ENCODE data around the gene KRT16. TPM values are rescaled to one million over a fixed set of nuclear protein-coding genes. Genes with fewer than 3 reads are reported as not detected.
"Not testable (repeated sequence)": the region's sequence is repeated elsewhere in the genome, so short reads cannot be mapped to it uniquely, and the experiment has no call there.

Gene KRT16
- total RNA-seq, 2 donors from 2014 or later, result 2.2 TPM; not detected in 1

DNA sequence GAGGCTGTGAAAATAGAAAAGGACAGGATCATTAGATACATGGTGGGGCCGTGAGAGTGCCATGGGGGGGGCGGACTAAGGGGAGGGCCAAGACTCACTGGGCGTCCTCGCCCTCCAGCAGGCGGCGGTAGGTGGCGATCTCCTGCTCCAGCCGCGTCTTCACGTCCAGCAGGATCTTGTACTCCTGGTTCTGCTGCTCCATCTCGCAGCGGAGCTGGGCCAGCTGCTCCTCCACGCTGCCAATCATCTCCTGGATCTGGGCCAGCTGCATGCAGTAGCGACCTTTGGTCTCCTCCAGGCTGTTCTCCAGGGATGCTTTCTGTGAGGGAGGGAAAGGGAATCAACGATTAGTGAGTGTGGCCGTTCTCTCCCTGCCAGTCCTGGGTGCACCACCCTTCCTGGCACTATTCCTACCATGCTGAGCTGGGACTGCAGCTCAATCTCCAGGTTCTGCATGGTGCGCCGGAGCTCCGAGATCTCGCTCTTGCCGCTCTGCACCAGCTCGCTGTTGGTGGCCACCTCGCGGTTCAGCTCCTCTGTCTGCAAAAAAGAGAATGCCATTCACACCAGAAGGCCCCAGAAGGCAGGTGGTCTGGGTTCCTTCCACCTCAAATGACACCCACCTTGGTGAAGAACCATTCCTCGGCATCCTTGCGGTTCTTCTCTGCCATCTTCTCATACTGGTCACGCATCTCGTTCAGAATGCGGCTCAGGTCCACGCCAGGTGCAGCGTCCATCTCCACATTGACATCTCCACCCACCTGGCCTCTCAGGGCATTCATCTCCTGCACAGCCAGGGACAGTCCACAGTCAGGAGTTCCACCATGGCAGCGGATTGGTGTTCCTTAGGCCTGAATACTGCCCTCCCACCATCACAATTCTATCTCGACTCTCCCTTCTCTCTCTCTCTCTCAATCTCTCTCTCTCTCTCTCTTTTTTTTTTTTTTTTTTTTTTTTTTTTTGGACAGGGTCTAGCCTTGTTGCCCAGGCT is 29.1 kb downstream of the KRT16 start:
- Histone ChIP-seq H3K4me1 (peaks cover 0 to 4% of the 10 kb centered on the region in 2 donors), H3K27ac (no peak overlapping the region), H3K27me3 (no peaks in the 10 kb centered on the region), H3K36me3 (no peaks in the 10 kb centered on the region), H3K9me3 (no peaks in the 10 kb centered on the region), H3K4me3 (no peak overlapping the region)
- DNase-seq (ENCODE audit: low spot score), result no peak
- TF ChIP-seq CTCF (IDR thresholded peaks at IDR 0.05), result no peak

- not testable (repeated sequence) for DNase-seq (ENCODE audit: low spot score); H3K27me3 ChIP-seq
Measured at GRCh38 chr17:41582061-41582968, 30.3 kb downstream of the KRT16 start.

DNA sequence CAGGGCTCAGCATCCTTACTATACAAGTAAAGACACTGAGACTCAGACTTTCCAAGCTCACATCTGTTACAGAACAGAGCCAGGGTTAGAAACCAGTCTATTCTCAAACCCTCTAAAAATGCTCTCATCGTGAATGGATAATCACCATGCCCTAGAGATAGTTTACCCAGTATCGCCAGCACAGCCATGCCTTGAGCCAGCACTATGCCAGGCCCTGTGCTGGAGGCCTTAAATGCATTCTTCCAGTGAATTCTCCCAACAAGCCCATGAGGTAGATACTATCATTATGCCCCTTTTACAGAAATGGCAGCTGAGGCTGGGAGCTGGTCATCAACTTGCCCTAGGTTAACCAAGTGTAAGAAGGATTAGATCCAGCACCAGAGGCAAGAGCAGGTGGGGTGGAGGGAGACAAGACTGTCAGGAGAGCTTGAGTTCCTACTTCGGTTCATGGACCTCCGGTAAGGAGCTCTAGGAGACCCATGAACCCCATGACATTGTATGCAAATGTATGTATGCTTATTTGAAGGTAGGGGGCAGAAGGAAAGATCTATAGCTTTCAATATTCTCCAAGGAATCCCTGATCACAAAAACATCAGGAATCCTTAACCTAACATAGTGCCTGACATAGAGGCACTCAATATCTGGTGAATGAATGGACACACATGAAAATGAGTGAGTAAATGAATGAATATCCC is 31.1 kb downstream of the KRT16 start:
- Histone ChIP-seq H3K9me3 (no peaks in the 10 kb centered on the region), H3K4me3 (no peak overlapping the region), H3K4me1 (peaks cover 0 to 4% of the 10 kb centered on the region in 2 donors), H3K36me3 (no peaks in the 10 kb centered on the region), H3K27ac (no peak overlapping the region), H3K27me3 (no peaks in the 10 kb centered on the region)
- TF ChIP-seq CTCF (IDR thresholded peaks at IDR 0.05), result no peak
- no peak for DNase-seq (ENCODE audit: low spot score)

More at GRCh38 chr17:41582061-41582968, 30.3 kb downstream of the KRT16 start:
- H3K9me3 ChIP-seq, H3K27ac ChIP-seq, H3K4me1 ChIP-seq, H3K36me3 ChIP-seq, H3K4me3 ChIP-seq: not testable (repeated sequence)

- TF ChIP-seq CTCF (IDR thresholded peaks at IDR 0.05), result no peak
- Histone ChIP-seq H3K4me3 (no peak overlapping the region), H3K36me3 (no peaks in the 10 kb centered on the region), H3K27me3 (no peaks in the 10 kb centered on the region), H3K4me1 (peaks cover 0 to 4% of the 10 kb centered on the region in 2 donors), H3K9me3 (no peaks in the 10 kb centered on the region), H3K27ac (no peak overlapping the region)
- no peak for DNase-seq (ENCODE audit: low spot score)
Measured at GRCh38 chr17:41580687-41581365, 31.7 kb downstream of the KRT16 start.

GRCh38 chr17:41580244-41580575 is 32.4 kb downstream of the KRT16 start:
- Histone ChIP-seq H3K27me3 (no peaks in the 10 kb centered on the region), H3K36me3 (no peaks in the 10 kb centered on the region), H3K27ac (no peak overlapping the region), H3K4me3 (no peak overlapping the region), H3K9me3 (no peaks in the 10 kb centered on the region), H3K4me1 (peaks cover 0 to 4% of the 10 kb centered on the region in 2 donors)
- no peak for DNase-seq (ENCODE audit: low spot score)
- TF ChIP-seq CTCF (IDR thresholded peaks at IDR 0.05), result no peak

Measured in right atrium auricular region (tissue), 2 donors.